NOMO-1 treated with DMSO at 0.1 percent for 48 hours (cell line): Measurements from ENCODE around the gene STK11IP.
"Not testable (repeated sequence)": the region's sequence is repeated elsewhere in the genome, so short reads cannot be mapped to it uniquely, and the experiment has no call there.

Experiments used
- DNase-seq: peaks from one replicate; lab custom pipeline; 2025; ENCODE audit not compliant: unreplicated experiment; lab: John Stamatoyannopoulos, UW

Gene STK11IP

DNA sequence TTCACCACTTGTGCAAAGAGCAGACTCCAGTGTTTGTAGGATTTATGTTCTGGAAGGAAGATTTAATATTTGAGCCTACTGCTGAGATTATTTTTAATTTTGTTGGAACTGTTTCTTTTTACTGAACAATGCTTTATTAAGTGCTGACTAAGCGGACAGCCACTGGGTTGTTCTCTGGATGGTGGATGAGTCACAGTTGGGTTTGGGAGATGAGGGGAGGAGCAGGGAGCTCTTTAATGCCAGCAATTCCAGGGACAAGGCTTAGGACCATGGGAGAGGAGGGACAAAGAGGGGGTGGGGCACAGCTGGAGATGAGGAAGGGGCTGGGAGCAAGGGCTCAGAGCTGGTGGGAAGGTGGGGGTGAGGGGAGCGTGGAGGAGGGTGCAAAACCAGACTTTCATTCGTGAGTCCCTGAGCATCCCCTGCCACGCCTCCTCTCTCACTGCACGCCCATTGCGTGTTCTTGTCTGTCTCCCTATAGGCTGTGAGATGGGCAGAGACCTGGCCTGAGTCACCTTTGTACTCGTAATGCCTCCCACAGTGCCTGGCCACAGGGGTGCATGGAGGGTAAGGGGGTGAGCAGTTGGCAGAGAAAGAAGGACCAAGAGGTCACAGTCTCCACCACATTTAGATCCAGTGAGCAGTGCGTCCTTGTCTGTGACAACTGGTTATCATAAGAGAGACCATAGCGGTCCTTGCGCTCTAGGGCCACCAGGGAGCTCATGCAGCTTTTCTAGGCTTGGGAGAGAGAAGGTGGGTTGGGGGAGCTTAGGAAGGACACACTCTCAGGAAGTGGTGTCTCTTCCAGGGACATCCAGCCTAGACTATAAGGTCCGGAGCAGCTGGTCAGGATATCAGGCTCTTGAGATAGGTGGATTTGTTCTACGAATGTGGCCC lies 48.2 kb downstream of the STK11IP start:
- no peak for DNase-seq

DNA sequence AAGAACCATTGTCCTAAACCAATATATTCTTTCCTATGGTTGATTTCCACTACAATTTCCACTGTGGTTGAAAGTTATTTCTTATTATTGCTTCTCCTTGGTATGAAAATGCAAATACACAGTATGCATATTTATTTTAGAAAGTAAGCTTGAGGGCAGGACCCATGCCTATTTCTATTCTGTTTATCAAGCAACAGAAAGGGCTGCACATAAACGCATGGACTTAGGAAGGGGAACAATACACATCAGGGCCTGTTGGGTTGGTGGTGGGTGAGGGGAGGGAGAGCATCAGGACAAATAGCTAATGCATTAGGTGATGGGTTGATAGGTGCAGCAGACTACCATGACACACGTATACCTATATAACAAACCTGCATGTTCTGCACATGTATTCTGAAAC lies 50.5 kb downstream of the STK11IP start:
- DNase-seq: no peak

DNA sequence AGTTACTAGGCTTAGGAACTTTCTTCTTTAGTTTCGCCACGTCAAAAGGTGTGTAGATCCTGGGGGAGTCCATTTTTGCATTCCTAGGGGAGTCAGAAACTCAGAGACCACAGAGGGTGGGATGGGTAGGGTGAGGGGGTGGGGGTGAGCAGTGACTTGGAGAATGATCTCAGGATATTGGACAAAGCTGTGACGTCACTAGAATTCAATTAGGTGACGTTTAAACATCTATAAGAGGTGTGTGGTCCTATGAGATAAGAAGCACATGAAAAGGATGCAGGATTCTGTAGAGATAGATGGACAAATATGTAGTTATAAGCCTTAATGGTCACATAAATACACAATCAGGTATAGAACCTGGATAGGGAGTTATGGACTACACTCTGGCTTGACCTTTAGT lies 51.3 kb downstream of the STK11IP start:
- DNase-seq: no peak

- DNase-seq: no peak
Measured at GRCh38 chr2:219650426-219651248, 53.0 kb downstream of the STK11IP start.

DNA sequence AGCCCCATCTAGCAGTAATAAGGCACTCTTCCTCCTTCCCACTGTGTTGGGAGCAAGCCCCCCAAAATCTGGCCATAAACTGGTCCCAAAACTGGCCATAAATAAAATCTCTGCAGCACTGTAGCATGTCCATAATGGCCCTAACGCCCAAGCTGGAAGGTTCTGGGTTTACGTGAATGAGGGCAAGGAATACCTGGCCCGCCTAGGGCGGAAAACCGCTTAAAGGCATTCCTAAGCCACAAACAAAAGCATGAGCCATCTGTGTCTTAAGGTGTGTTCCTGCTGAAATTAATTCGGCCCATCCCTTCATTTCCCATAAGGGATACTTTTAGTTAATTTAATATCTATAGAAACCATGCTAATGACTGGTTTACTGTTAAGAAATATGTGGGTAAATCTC lies 54.0 kb downstream of the STK11IP start:
- not testable (repeated sequence) for DNase-seq

DNA sequence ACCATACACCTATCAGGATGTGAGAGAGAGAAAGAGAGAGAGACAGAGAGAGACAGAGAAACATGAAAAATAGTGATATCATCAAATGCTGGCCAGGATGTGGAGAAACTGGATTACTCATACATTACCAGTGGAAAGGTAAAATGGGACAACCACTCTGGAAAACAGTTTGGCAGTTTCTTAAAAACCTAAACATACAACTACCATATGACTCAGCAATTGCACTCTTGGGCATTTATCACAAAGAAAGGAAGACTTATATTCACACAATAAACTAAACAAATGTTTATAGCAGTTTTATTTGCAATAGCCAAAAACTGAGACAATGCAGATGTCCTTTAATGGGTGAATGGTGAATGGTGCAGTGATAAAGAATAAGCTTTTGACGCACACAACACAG lies 58.9 kb downstream of the STK11IP start:
- no peak for DNase-seq

GRCh38 chr2:219658196-219658846 lies 60.7 kb downstream of the STK11IP start:
- no peak for DNase-seq

DNA sequence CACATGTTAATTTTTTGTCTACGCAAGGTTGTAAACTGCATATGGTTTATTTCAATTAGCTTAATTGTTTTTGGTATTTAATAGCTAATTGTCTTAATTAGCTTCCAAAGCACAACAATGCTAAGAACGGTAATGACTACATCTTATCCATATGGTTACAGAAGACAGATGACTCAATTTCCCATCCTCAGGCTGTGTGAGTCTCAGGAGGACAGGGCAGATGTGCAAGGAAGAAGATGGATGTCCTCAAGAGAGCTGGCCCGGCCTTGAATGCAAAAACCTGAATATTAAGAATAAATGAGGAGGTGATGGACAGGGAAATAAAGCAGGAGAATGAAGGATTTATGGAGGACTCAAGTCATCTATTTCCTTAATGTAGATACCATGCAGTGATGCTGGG lies 61.2 kb downstream of the STK11IP start:
- DNase-seq: no peak

DNA sequence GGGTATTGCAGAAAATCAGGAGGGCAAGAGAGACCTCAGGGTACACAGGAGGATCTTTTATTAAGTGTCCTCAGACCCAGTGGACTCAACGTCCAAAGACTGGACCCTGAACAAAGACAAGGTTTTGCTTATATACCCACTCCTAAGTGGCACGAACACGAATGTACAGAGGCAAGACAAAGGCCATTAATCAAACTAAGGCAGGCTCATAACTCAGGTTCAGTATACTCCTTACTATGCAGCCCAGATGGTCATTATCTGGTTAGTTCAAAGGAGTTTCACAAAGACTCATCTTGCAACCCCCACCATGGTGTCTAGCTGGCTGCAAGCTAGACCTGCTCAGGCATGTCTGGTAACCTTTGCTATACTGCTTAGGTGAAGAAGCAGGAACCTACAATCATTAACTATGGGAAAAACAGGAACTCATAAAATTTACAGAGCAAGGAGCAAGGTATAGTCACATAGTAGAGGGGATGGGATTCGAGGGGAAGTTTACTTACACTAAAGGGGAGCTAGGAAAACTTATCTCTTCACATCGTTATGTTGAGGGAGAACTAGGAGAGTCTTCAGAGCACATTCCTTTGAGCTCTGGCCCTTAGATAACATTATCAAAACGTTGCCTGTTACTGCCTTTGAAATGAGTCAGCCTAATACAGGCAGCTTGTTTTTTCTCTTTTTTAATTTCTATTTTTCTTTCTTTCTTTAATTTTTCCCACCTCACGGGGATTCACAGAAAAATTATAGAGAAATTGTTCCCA lies 63.7 kb downstream of the STK11IP start:
- no peak for DNase-seq

DNA sequence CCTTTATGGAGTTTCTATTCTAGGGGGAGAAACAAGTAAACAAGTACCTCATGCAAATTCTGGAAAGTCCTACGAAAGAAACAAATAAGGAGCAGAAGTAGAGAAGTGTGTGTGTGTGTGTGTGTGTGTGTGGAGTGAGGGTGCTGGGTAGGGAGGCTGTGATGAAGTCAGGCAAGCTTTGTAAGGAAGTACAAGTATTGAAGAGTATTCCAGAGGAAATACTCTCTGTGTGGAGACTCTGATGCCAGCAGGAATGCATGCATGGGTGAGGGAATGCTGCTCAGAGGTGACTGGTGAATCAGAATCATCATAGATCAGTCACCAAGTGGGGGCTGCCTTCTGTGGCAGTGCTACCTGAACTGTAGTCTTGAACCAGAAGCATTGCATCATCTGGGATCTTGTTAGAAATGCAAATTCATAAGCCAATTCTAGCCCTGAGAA lies 64.3 kb downstream of the STK11IP start:
- DNase-seq: no peak

DNA sequence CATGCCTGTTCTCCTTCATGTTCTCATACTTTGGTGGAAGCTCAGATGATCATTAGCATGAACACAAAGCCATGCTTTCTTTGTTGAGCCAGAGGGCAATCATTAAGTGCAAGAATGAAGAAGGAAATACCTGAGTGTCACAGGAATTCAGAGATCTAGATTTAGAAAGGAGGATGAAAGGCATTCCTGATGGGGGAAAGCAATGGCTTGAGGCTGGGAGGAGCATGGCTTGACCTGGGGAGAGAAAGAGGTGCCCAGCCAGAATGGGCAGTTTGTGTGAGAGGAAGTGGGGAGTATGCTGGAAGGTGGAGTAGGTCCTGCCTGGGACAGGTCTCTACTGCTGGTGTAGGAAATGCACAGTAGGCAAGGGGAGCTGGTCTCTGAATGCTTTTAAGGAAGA lies 64.9 kb downstream of the STK11IP start:
- no peak for DNase-seq

- no peak for DNase-seq
Measured at GRCh38 chr2:219663116-219663762, 65.6 kb downstream of the STK11IP start.

DNA sequence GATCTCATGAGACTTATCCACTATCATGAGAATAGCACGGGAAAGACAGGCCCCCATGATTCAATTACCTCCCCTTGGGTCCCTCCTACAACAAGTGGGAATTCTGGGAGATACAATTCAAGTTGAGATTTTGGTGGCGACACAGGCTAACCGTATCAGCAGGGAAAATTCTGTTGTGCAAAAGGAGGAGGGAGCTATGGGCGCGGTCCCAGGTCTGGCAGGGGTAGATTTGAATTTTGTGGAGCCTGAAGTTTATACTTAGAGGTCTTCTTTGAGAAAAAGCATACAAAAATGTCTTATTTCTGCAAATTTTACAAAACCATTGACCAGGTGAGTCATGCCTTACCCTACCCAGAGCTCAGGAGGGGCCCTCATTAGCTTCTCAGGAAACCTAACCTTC lies 66.4 kb downstream of the STK11IP start:
- DNase-seq: no peak

- no peak for DNase-seq
Measured at GRCh38 chr2:219664944-219665343, 67.3 kb downstream of the STK11IP start.

GRCh38 chr2:219665926-219666325 lies 68.3 kb downstream of the STK11IP start:
- no peak for DNase-seq
